BLaER1 treated with 17β-estradiol and CSF1 and Interleukin-3, amounts not matched to agents 10 nM and 100 nM (cell line): Measurements from ENCODE around the gene PODXL.

Source experiments
- H3K27ac ChIP-seq, 11 experiments: shearing (Covaris generic); formaldehyde crosslinking; 2 replicates each; pipeline ENCODE4 v1.8.1; 2022
- H3K27me3 ChIP-seq, 11 experiments: shearing (Covaris generic); formaldehyde crosslinking; 2 replicates each; pipeline ENCODE4 v1.8.1; 2022
- H3K36me3 ChIP-seq, 11 experiments: shearing (Covaris generic); formaldehyde crosslinking; 2 replicates each; pipeline ENCODE4 v1.8.1; 2022
- H3K4me1 ChIP-seq, 10 experiments: shearing (Covaris generic); formaldehyde crosslinking; 2 replicates each; pipeline ENCODE4 v1.8.1; 2022
- H3K4me2 ChIP-seq, 11 experiments: shearing (Covaris generic); formaldehyde crosslinking; 2 replicates each; pipeline ENCODE4 v1.8.1; 2022
- H3K4me3 ChIP-seq, 10 experiments: shearing (Covaris generic); formaldehyde crosslinking; 2 replicates each; pipeline ENCODE4 v1.8.1; 2022
- H3K9ac ChIP-seq, 11 experiments: shearing (Covaris generic); formaldehyde crosslinking; 2 replicates each; pipeline ENCODE4 v1.8.1; 2022
- H3K9me3 ChIP-seq, 11 experiments: shearing (Covaris generic); formaldehyde crosslinking; replicated peaks in 1 of 11; 2 replicates each; pipeline ENCODE4 v1.8.1; 2022
- H4K20me1 ChIP-seq, 11 experiments: shearing (Covaris generic); formaldehyde crosslinking; 2 replicates each; pipeline ENCODE4 v1.8.1; 2022
- Cebpa-rat ChIP-seq, 11 experiments: shearing (Covaris generic); IDR thresholded peaks; 2 replicates each; pipeline ENCODE4 v1.8.1; 2022

PODXL gene

DNA sequence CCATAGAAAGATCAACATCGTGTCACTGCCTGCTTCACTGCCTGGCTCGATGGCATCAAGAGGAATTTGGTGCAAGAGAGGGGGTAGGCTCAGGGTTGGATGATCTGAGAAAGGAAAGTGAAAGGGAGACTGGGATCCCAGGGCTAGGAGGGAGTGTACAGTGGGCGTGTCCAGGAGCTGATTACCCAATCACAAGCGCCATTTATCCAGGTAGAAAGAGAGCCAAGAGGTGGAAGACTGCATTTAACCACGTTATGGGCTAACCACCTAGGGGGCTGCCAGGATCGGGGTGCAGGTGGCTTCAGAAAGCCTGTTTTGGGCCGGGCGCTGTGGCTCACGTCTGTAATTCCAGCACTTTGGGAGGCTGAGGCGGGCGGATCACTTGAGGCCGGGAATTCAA, 10.3 kb downstream of the PODXL start:
- H3K4me3 ChIP-seq, result no peak overlapping the region
- H3K27me3 ChIP-seq, result no peaks in the 10 kb centered on the region
- H3K27ac ChIP-seq, result no peak overlapping the region
- H3K4me2 ChIP-seq, result peak overlapping the region in 8 of 11 experiments; percentile 2 to 50 (median 34); a peak in 14 of 22 replicates
- 0 out of 22 replicates have a peak, but pooled peaks cover 0 to 8% (median 0%) of the 10 kb centered on the region in 11 experiments for H3K36me3 ChIP-seq
- peaks cover 0 to 12% (median 0%) of the 10 kb centered on the region in 11 experiments; a peak in 2 of 22 replicates for H4K20me1 ChIP-seq
- H3K4me1 ChIP-seq, result peaks cover 4 to 37% (median 26%) of the 10 kb centered on the region in 10 experiments; a peak in 19 of 20 replicates
- TF ChIP-seq Cebpa-rat (IDR thresholded peaks at IDR 0.05), result no peak
- H3K9ac ChIP-seq, result no peak overlapping the region
- H3K9me3 ChIP-seq, result peaks cover 0 to 17% (median 10%) of the 10 kb centered on the region in 11 experiments; a peak in 10 of 22 replicates

GRCh38 chr7:131544449-131545301, 11.8 kb downstream of the PODXL start:
- no peak for TF ChIP-seq Cebpa-rat (IDR thresholded peaks at IDR 0.05)
- Histone ChIP-seq H3K27me3 (no peaks in the 10 kb centered on the region), H3K27ac (peak overlapping the region in 1 of 11 experiments; percentile 22; a peak in 1 of 22 replicates), H3K4me2 (peak overlapping the region in 9 of 11 experiments; percentile 16 to 50 (median 38); a peak in 15 of 22 replicates), H3K4me3 (no peak overlapping the region), H3K4me1 (peaks cover 4 to 37% (median 26%) of the 10 kb centered on the region in 10 experiments; a peak in 19 of 20 replicates), H3K9me3 (peaks cover 0 to 17% (median 10%) of the 10 kb centered on the region in 11 experiments; a peak in 10 of 22 replicates), H3K36me3 (0 out of 22 replicates have a peak, but pooled peaks cover 0 to 8% (median 0%) of the 10 kb centered on the region in 11 experiments), H3K9ac (no peak overlapping the region), H4K20me1 (peaks cover 0 to 10% (median 0%) of the 10 kb centered on the region in 11 experiments; a peak in 2 of 22 replicates)

GRCh38 chr7:131544021-131544420, 12.4 kb downstream of the PODXL start:
- Histone ChIP-seq H3K27me3 (no peaks in the 10 kb centered on the region), H4K20me1 (peaks cover 0 to 10% (median 0%) of the 10 kb centered on the region in 11 experiments; a peak in 2 of 22 replicates), H3K9me3 (peaks cover 0 to 14% (median 7%) of the 10 kb centered on the region in 11 experiments; a peak in 10 of 22 replicates), H3K4me3 (no peak overlapping the region), H3K4me1 (peaks cover 4 to 39% (median 29%) of the 10 kb centered on the region in 10 experiments; a peak in 19 of 20 replicates), H3K36me3 (0 out of 22 replicates have a peak, but pooled peaks cover 0 to 3% (median 0%) of the 10 kb centered on the region in 11 experiments), H3K27ac (no peak overlapping the region), H3K4me2 (no peak overlapping the region), H3K9ac (no peak overlapping the region)
- TF ChIP-seq Cebpa-rat (IDR thresholded peaks at IDR 0.05), result no peak

DNA sequence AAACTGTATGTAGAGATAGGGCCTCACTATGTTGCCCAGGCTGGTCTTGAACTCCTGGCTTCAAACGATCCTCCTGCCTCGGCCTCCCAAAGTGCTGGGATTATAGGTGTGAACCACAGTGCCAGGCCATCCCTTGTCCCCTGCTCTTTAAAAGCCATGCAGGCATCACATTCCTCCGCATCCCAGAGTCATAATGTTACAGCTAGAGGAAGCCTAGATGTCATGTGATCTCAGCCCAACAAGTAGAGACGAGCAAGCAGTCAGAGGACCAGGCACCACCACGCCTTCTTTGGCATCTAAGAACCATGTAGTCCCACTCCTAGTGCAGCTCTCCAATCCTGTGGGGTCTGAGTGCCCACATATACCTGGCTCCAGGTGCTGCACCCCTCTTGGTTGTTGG, 13.1 kb downstream of the PODXL start:
- Histone ChIP-seq H3K36me3 (no peaks in the 10 kb centered on the region), H3K27ac (no peak overlapping the region), H3K4me3 (no peak overlapping the region), H3K9ac (no peak overlapping the region), H4K20me1 (peaks cover 0 to 10% (median 0%) of the 10 kb centered on the region in 11 experiments; a peak in 2 of 22 replicates), H3K27me3 (no peaks in the 10 kb centered on the region), H3K4me2 (no peak overlapping the region), H3K4me1 (peaks cover 4 to 46% (median 36%) of the 10 kb centered on the region in 10 experiments; a peak in 19 of 20 replicates), H3K9me3 (peaks cover 0 to 7% (median under 1%) of the 10 kb centered on the region in 11 experiments; a peak in 8 of 22 replicates)
- TF ChIP-seq Cebpa-rat (IDR thresholded peaks at IDR 0.05), result no peak

DNA sequence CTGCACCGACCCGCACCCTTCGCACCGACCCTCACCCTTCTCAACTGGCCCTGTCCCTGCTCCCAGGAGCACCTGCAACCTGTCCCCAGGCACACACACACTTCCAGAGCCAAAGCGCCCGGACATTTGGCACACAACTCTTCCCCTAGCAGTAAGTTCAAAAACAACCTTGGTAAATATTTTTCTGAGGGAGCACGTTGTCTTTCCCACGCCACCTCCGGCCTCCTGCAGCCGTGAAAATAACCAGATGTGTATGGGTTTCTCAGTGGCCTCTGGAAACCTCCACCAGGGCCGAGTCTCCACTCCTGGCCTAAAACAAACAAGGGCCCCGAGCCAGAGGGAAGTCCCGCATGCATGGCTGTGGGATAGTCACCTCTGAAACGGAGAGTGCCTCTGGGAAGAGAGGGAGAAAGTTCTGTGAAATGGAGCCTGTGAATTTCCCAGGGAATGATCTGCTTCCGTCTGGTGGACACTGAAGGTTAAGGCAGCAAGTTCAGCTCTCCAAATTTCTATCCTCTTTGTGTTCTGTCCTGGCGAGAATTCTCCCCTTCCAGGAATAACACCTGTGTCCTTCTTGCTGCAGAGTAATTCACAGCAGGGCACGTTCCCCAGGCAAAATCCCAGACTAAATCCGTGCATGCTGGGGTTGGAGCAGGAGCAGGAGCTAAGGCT, 15.8 kb downstream of the PODXL start:
- no peak overlapping the region for H3K9ac ChIP-seq

DNA sequence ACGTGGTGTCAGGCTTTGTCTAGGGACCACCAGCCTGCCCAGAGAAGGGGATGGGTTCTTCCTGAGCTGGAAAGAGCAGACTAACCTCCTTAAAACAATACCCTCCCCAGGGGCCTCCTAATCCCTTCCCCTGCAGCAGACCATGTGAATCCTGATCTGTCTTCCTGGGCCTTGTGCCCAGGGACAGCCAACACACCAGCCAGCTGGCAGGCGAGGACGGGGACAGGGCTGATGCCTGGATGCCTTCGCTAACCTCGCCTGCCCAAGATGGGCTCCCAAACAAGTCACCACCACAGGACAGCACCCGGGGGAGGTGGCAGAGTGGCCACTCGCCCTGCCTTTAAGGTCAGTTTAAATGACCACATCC, 17.6 kb downstream of the PODXL start:
- Histone ChIP-seq H3K9me3 (no peaks in the 10 kb centered on the region), H3K4me3 (no peak overlapping the region), H3K36me3 (no peaks in the 10 kb centered on the region), H3K4me1 (peaks cover 0 to 58% (median 46%) of the 10 kb centered on the region in 10 experiments; a peak in 16 of 20 replicates), H4K20me1 (peaks cover 0 to 5% (median 0%) of the 10 kb centered on the region in 11 experiments; a peak in 3 of 22 replicates), H3K4me2 (peak overlapping the region in 8 of 11 experiments; percentile 26 to 71 (median 54); a peak in 14 of 22 replicates), H3K9ac (no peak overlapping the region), H3K27ac (peak overlapping the region in 4 of 11 experiments; percentile 10 to 44 (median 30); a peak in 5 of 22 replicates), H3K27me3 (no peaks in the 10 kb centered on the region)
- no peak for TF ChIP-seq Cebpa-rat (IDR thresholded peaks at IDR 0.05)

More for the DNA sequence above, 15.8 kb downstream of the PODXL start:
- no peaks in the 10 kb centered on the region for H3K36me3 ChIP-seq
- no peaks in the 10 kb centered on the region for H3K9me3 ChIP-seq
- peaks cover 0 to 62% (median 52%) of the 10 kb centered on the region in 10 experiments; a peak in 18 of 20 replicates for H3K4me1 ChIP-seq
- H3K4me3 ChIP-seq, result no peak overlapping the region
- no peak overlapping the region for H3K27ac ChIP-seq
- peaks cover 0 to 10% (median 0%) of the 10 kb centered on the region in 11 experiments; a peak in 3 of 22 replicates for H4K20me1 ChIP-seq
- no peak for TF ChIP-seq Cebpa-rat (IDR thresholded peaks at IDR 0.05)
- no peak overlapping the region for H3K4me2 ChIP-seq
- no peaks in the 10 kb centered on the region for H3K27me3 ChIP-seq

DNA sequence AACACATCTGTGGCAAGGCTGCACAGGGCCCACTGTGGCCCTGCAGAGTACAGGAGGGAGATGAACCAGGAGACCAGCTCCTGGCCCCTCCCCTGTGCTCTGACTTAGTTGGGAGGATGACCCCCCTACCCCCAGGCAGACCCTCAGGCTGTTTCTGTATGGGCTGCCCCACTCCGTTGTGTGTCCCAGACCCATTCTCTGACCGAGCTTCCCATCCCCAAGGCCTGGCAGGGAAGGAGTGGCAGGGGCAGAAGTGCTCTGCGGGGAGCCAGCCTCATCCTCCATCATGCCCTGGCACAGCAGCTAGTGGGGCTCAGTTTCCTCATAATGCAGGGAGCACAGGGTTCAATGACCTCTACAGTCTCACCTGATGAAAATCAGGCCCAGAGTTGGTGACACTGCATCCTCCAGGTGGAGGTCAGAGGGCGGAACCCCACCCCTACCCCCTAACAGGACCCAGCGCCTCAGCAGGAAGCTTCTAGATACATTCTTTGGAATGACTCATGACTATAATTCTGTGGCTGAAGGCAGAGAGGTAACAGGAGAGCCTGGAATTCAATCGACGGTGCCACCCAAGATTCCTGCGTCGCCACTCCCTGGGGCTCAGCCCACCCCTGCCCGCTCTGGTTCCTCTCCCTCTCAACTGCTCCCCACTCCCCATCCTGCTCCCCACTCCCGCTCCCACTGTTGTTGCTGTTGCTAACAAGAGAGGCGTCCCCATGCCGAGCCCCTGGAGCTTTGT, 18.2 kb downstream of the PODXL start:
- TF ChIP-seq Cebpa-rat (IDR thresholded peaks at IDR 0.05), result no peak
- H3K4me1 ChIP-seq, result peaks cover 0 to 58% (median 46%) of the 10 kb centered on the region in 10 experiments; a peak in 16 of 20 replicates
- H3K36me3 ChIP-seq, result no peaks in the 10 kb centered on the region
- H3K4me3 ChIP-seq, result no peak overlapping the region
- no peaks in the 10 kb centered on the region; a peak in 2 of 22 replicates for H4K20me1 ChIP-seq
- H3K9me3 ChIP-seq, result no peaks in the 10 kb centered on the region
- no peak overlapping the region for H3K9ac ChIP-seq
- H3K27me3 ChIP-seq, result no peaks in the 10 kb centered on the region
- H3K4me2 ChIP-seq, result peak overlapping the region in 8 of 11 experiments; percentile 26 to 71 (median 54); a peak in 15 of 22 replicates
- H3K27ac ChIP-seq, result peak overlapping the region in 4 of 11 experiments; percentile 10 to 44 (median 30); a peak in 5 of 22 replicates

GRCh38 chr7:131537571-131537978, 18.9 kb downstream of the PODXL start:
- H3K9me3 ChIP-seq, result no peaks in the 10 kb centered on the region
- no peak overlapping the region for H3K4me3 ChIP-seq
- H3K4me2 ChIP-seq, result peak overlapping the region in 8 of 11 experiments; percentile 26 to 71 (median 54); a peak in 15 of 22 replicates
- H3K36me3 ChIP-seq, result no peaks in the 10 kb centered on the region
- no peak overlapping the region for H3K9ac ChIP-seq
- no peaks in the 10 kb centered on the region; a peak in 2 of 22 replicates for H4K20me1 ChIP-seq
- peaks cover 0 to 56% (median 45%) of the 10 kb centered on the region in 10 experiments; a peak in 16 of 20 replicates for H3K4me1 ChIP-seq
- peak overlapping the region in 3 of 11 experiments; percentile 10 to 44 (median 19); a peak in 4 of 22 replicates for H3K27ac ChIP-seq
- H3K27me3 ChIP-seq, result no peaks in the 10 kb centered on the region
- TF ChIP-seq Cebpa-rat (IDR thresholded peaks at IDR 0.05), result no peak
